ENCODE results near the gene SH3GL3. TPM values are rescaled to one million over a fixed set of nuclear protein-coding genes. Genes with fewer than 3 reads are reported as not detected.

SH3GL3 gene
- total and polyA plus RNA-seq, 2 of the 4 experiments (the other 2 are of a cell fraction) = not detected

- ChIA-PET POLR2A (ENCODE audit: unreplicated experiment) (no interaction called here), CTCF (no interaction called here)
- H2AFZ ChIP-seq (replicated peaks; ENCODE audit: low read length, poor library complexity) = no peak overlapping the region
- no peaks in the 10 kb centered on the region for H3K9me1 ChIP-seq (ENCODE audit: insufficient read depth, low read length)
- no peak overlapping the region for H3K56ac ChIP-seq (ENCODE audit: extremely low read depth, insufficient read depth, low read length)
- in situ Hi-C loops (cut with MboI; ENCODE audit: low sequenced_read_pairs) = no loop called here
- no peak overlapping the region for H4K8ac ChIP-seq (ENCODE audit: low read depth in 2 of 2, low read length in 2 of 2)
- dilution Hi-C loops (cut with HindIII; ENCODE audit: low sequenced_read_pairs, unreplicated experiment) = no loop called here
- H2BK120ac ChIP-seq (ENCODE audit: low read depth, low read length) = no peak overlapping the region
- no peak for TF ChIP-seq BHLHE40 (IDR thresholded peaks at IDR 0.05; ENCODE audit: low read depth, low read length)
- TF ChIP-seq MAFK (IDR thresholded peaks at IDR 0.05; ENCODE audit: low read depth, low read length) = no peak
- TF ChIP-seq NFE2L2 (IDR thresholded peaks at IDR 0.05; ENCODE audit: low read depth, low read length) = no peak
- no peak for TF ChIP-seq ELK1 (IDR thresholded peaks at IDR 0.05; ENCODE audit: borderline replicate concordance, low read depth, low read length)
- TF ChIP-seq FOS (IDR thresholded peaks at IDR 0.05; ENCODE audit: low read depth, low read length) = no peak
- no peak for TF ChIP-seq USF2 (IDR thresholded peaks at IDR 0.05; ENCODE audit: low read depth, low read length)
- no peak for TF ChIP-seq MAZ (IDR thresholded peaks at IDR 0.05; ENCODE audit: borderline replicate concordance, low read depth, low read length)
- no peak for TF ChIP-seq MXI1 (IDR thresholded peaks at IDR 0.05; ENCODE audit: borderline replicate concordance, low read depth, low read length)
- no peak for TF ChIP-seq CTCF (conservative IDR thresholded peaks at IDR 0.05; ENCODE audit: low read depth, low read length)
- TF ChIP-seq SMC3 (IDR thresholded peaks at IDR 0.05; ENCODE audit: low read depth, low read length) = no peak
- TF ChIP-seq POLR2A (IDR thresholded peaks at IDR 0.05; ENCODE audit: low read depth, low read length) = no peak
- no peak for TF ChIP-seq RFX5 (IDR thresholded peaks at IDR 0.05; ENCODE audit: low read depth, low read length)
- intact Hi-C loops (cut with micrococcal nuclease) = no loop called here
- H3K27ac ChIP-seq (ENCODE audit: insufficient read depth, low read length) = no peak overlapping the region
- no peak overlapping the region for H3K4ac ChIP-seq (ENCODE audit: low read depth, low read length)
- H3K79me1 ChIP-seq (ENCODE audit: low read depth in 1 of 2, low read length in 2 of 2) = no peaks in the 10 kb centered on the region
- H4K20me1 ChIP-seq (ENCODE audit: insufficient read depth, low read length) = no peaks in the 10 kb centered on the region
- H3K36me3 ChIP-seq (ENCODE audit: control insufficient read depth, insufficient read depth, low read length) = no peaks in the 10 kb centered on the region
- H2AK5ac ChIP-seq (ENCODE audit: low read depth, low read length) = no peak overlapping the region
- H2BK20ac ChIP-seq (ENCODE audit: low read depth, low read length) = no peak overlapping the region
- H3K27me3 ChIP-seq (ENCODE audit: control insufficient read depth, insufficient read depth, low read length) = no peaks in the 10 kb centered on the region
- no peak overlapping the region for H2BK5ac ChIP-seq (ENCODE audit: low read depth, low read length, poor library complexity, severe bottlenecking)
- H3K4me3 ChIP-seq (ENCODE audit: insufficient read depth, low read depth, low read length) = no peak overlapping the region
- no peak for DNase-seq
- H3K9me3 ChIP-seq (ENCODE audit: control insufficient read depth, insufficient read depth, low read length) = no peaks in the 10 kb centered on the region
- H3K4me1 ChIP-seq (ENCODE audit: control insufficient read depth, insufficient read depth, low read length) = no peaks in the 10 kb centered on the region
- ATAC-seq (ENCODE audit: low read depth) = no peak
- H2AK9ac ChIP-seq (replicated peaks; ENCODE audit: low read depth, low read length, poor library complexity) = no peak overlapping the region
- H3K18ac ChIP-seq (ENCODE audit: low read depth, low read length) = no peak overlapping the region
- no TSS peak for BruUV-seq (replicated peaks)
- H3K14ac ChIP-seq (replicated peaks; ENCODE audit: low read depth, low read length) = no peak overlapping the region
- no peak overlapping the region for H3K4me2 ChIP-seq (ENCODE audit: low read depth, low read length)
- no peak overlapping the region for H3K9ac ChIP-seq (ENCODE audit: low read depth, low read length)
- H4K5ac ChIP-seq (ENCODE audit: low read depth, low read length) = no peak overlapping the region
- H2BK15ac ChIP-seq (ENCODE audit: low read depth, low read length) = no peak overlapping the region
- H3K23ac ChIP-seq (ENCODE audit: low read depth, low read length) = no peak overlapping the region
- no peak overlapping the region for H4K91ac ChIP-seq (ENCODE audit: insufficient read depth, low read depth, low read length)
These were observed 23.7 kb downstream of the SH3GL3 start for GRCh38 chr15:83470887-83471286.
